Natural killer cell treated with Interleukin-12 subunit alpha and Interleukin-12 subunit beta and Interleukin-15 and Interleukin-18, amount 100 ng/mL, for 72 hours (primary cell): Measurements from ENCODE around the gene GRM1. TPM values are rescaled to one million over a fixed set of nuclear protein-coding genes. Genes with fewer than 3 reads are reported as not detected.

Experiments used
- ATAC-seq, 2 donors: fragments of 150-1000 bp; cut with Tn5 transposase in 1 of 2; sonication (Bioruptor Pico), chemical (Tn5 transposase) in 1 of 2; 2 replicates each; pipeline ENCODE4 v1.10.0; 2021
- DNase-seq: peaks from one replicate; pipeline ENCODE4 v3.0.0; 2022; ENCODE audit warnings: low spot score
- H3K27ac Mint-ChIP-seq, 2 donors: 1 replicate in 1 of 2; 2 replicates in 1 of 2; pipeline ENCODE4 v1.8.0; 2022; ENCODE audit warnings: mixed read lengths in 2 of 2, mild to moderate bottlenecking in 1 of 2, moderate library complexity in 1 of 2
- H3K27me3 Mint-ChIP-seq, 2 donors: 1 replicate in 1 of 2; 2 replicates in 1 of 2; pipeline ENCODE4 v1.8.0; 2022; ENCODE audit warnings: mixed read lengths in 2 of 2
- H3K36me3 Mint-ChIP-seq: one replicate; pipeline ENCODE4 v1.8.0; 2022; ENCODE audit warnings: mixed read lengths
- H3K4me1 Mint-ChIP-seq, 2 donors: 1 replicate in 1 of 2; 2 replicates in 1 of 2; pipeline ENCODE4 v1.8.0; 2022; ENCODE audit warnings: low read depth in 2 of 2, mixed read lengths in 2 of 2, mild to moderate bottlenecking in 1 of 2
- H3K4me3 Mint-ChIP-seq: one replicate; pipeline ENCODE4 v1.8.0; 2022; ENCODE audit warnings: mixed read lengths
- H3K9me3 Mint-ChIP-seq: 2 replicates; pipeline ENCODE4 v1.8.0; 2022; ENCODE audit warnings: mixed read lengths
- total RNA-seq, 2 donors: library from RNA; stranded (reverse); gene quantifications; one replicate each; pipeline ENCODE4 v1.2.3, GENCODE V29; 2022

GRM1 gene
- total RNA-seq, 2 donors from 2014 or later = not detected

- DNase-seq (no peak), ATAC-seq (no peak)
- H3K4me3 Mint-ChIP-seq = no peak overlapping the region
- no peaks in the 10 kb centered on the region for H3K27me3 Mint-ChIP-seq
- H3K27ac Mint-ChIP-seq = no peak overlapping the region
- H3K4me1 Mint-ChIP-seq = no peaks in the 10 kb centered on the region
- peaks cover 13% of the 10 kb centered on the region for H3K9me3 Mint-ChIP-seq
- H3K36me3 Mint-ChIP-seq = peaks cover 11% of the 10 kb centered on the region
Observed at GRCh38 chr6:146113084-146113623, 84.3 kb downstream of the GRM1 start.

- Mint-ChIP-seq H3K9me3 (peaks cover 4% of the 10 kb centered on the region), H3K27ac (no peak overlapping the region), H3K27me3 (no peaks in the 10 kb centered on the region), H3K36me3 (no peaks in the 10 kb centered on the region), H3K4me3 (no peak overlapping the region), H3K4me1 (no peaks in the 10 kb centered on the region)
- no peak for DNase-seq
- no peak for ATAC-seq
Observed at GRCh38 chr6:146123616-146124015, 94.8 kb downstream of the GRM1 start.

GRCh38 chr6:146127447-146128215, 98.8 kb downstream of the GRM1 start:
- DNase-seq (no peak), ATAC-seq (no peak)
- peaks cover 8% of the 10 kb centered on the region for H3K9me3 Mint-ChIP-seq
- no peak overlapping the region for H3K27ac Mint-ChIP-seq
- no peak overlapping the region for H3K4me3 Mint-ChIP-seq
- H3K36me3 Mint-ChIP-seq = no peaks in the 10 kb centered on the region
- no peaks in the 10 kb centered on the region for H3K27me3 Mint-ChIP-seq
- no peaks in the 10 kb centered on the region for H3K4me1 Mint-ChIP-seq

GRCh38 chr6:146133866-146134265, 105.0 kb downstream of the GRM1 start:
- H3K9me3 Mint-ChIP-seq = peaks cover 7% of the 10 kb centered on the region

GRCh38 chr6:146135167-146135566, 106.3 kb downstream of the GRM1 start:
- Mint-ChIP-seq H3K9me3 (peaks cover 6% of the 10 kb centered on the region), H3K27me3 (no peaks in the 10 kb centered on the region), H3K4me3 (no peak overlapping the region), H3K36me3 (no peaks in the 10 kb centered on the region), H3K27ac (no peak overlapping the region), H3K4me1 (no peaks in the 10 kb centered on the region)
- DNase-seq (no peak), ATAC-seq (no peak)

More at GRCh38 chr6:146133866-146134265, 105.0 kb downstream of the GRM1 start:
- no peak overlapping the region for H3K4me3 Mint-ChIP-seq
- H3K27me3 Mint-ChIP-seq = no peaks in the 10 kb centered on the region
- H3K27ac Mint-ChIP-seq = no peak overlapping the region
- no peaks in the 10 kb centered on the region for H3K36me3 Mint-ChIP-seq
- no peak for ATAC-seq
- DNase-seq = no peak
- H3K4me1 Mint-ChIP-seq = no peaks in the 10 kb centered on the region

- no peaks in the 10 kb centered on the region for H3K36me3 Mint-ChIP-seq
- peaks cover 13% of the 10 kb centered on the region for H3K9me3 Mint-ChIP-seq
- no peak overlapping the region for H3K4me3 Mint-ChIP-seq
- DNase-seq (no peak), ATAC-seq (no peak)
- H3K27me3 Mint-ChIP-seq = no peaks in the 10 kb centered on the region
- no peak overlapping the region for H3K27ac Mint-ChIP-seq
- H3K4me1 Mint-ChIP-seq = no peaks in the 10 kb centered on the region
Observed at GRCh38 chr6:146146836-146147235, 118.0 kb downstream of the GRM1 start.

- Mint-ChIP-seq H3K27me3 (no peaks in the 10 kb centered on the region), H3K4me3 (no peak overlapping the region), H3K36me3 (no peaks in the 10 kb centered on the region), H3K27ac (no peak overlapping the region), H3K9me3 (peaks cover 10% of the 10 kb centered on the region), H3K4me1 (no peaks in the 10 kb centered on the region)
- ATAC-seq (no peak), DNase-seq (no peak)
Observed at GRCh38 chr6:146149770-146150169, 120.9 kb downstream of the GRM1 start.

GRCh38 chr6:146153040-146153758, 124.3 kb downstream of the GRM1 start:
- ATAC-seq (no peak), DNase-seq (no peak)
- no peak overlapping the region for H3K27ac Mint-ChIP-seq
- no peak overlapping the region for H3K4me3 Mint-ChIP-seq
- no peaks in the 10 kb centered on the region for H3K4me1 Mint-ChIP-seq
- peaks cover 4% of the 10 kb centered on the region for H3K9me3 Mint-ChIP-seq
- H3K27me3 Mint-ChIP-seq = no peaks in the 10 kb centered on the region
- H3K36me3 Mint-ChIP-seq = no peaks in the 10 kb centered on the region

- H3K27ac Mint-ChIP-seq = no peak overlapping the region
- no peaks in the 10 kb centered on the region for H3K4me1 Mint-ChIP-seq
- DNase-seq (no peak), ATAC-seq (no peak)
- no peak overlapping the region for H3K4me3 Mint-ChIP-seq
- H3K27me3 Mint-ChIP-seq = no peaks in the 10 kb centered on the region
- no peaks in the 10 kb centered on the region for H3K36me3 Mint-ChIP-seq
- peaks cover 4% of the 10 kb centered on the region for H3K9me3 Mint-ChIP-seq
Observed at GRCh38 chr6:146154197-146154596, 125.3 kb downstream of the GRM1 start.

GRCh38 chr6:146161664-146162063, 132.8 kb downstream of the GRM1 start:
- Mint-ChIP-seq H3K27ac (no peak overlapping the region), H3K27me3 (no peaks in the 10 kb centered on the region), H3K4me3 (no peak overlapping the region), H3K4me1 (no peaks in the 10 kb centered on the region), H3K36me3 (no peaks in the 10 kb centered on the region), H3K9me3 (peaks cover 11% of the 10 kb centered on the region)
- no peak for ATAC-seq
- no peak for DNase-seq

GRCh38 chr6:146169872-146170271, 141.0 kb downstream of the GRM1 start:
- H3K4me3 Mint-ChIP-seq = no peak overlapping the region
- H3K4me1 Mint-ChIP-seq = no peaks in the 10 kb centered on the region
- H3K27me3 Mint-ChIP-seq = no peaks in the 10 kb centered on the region
- peaks cover 12% of the 10 kb centered on the region for H3K36me3 Mint-ChIP-seq
- DNase-seq = no peak
- H3K9me3 Mint-ChIP-seq = peaks cover 26% of the 10 kb centered on the region
- H3K27ac Mint-ChIP-seq = no peak overlapping the region
- ATAC-seq = no peak

GRCh38 chr6:146177785-146178184, 148.9 kb downstream of the GRM1 start:
- H3K27ac Mint-ChIP-seq = no peak overlapping the region
- H3K4me3 Mint-ChIP-seq = no peak overlapping the region
- no peaks in the 10 kb centered on the region for H3K9me3 Mint-ChIP-seq
- H3K36me3 Mint-ChIP-seq = no peaks in the 10 kb centered on the region
- no peak for DNase-seq
- no peaks in the 10 kb centered on the region for H3K4me1 Mint-ChIP-seq
- ATAC-seq = no peak
- H3K27me3 Mint-ChIP-seq = no peaks in the 10 kb centered on the region

- H3K27me3 Mint-ChIP-seq = no peaks in the 10 kb centered on the region
- no peaks in the 10 kb centered on the region for H3K9me3 Mint-ChIP-seq
- no peaks in the 10 kb centered on the region for H3K36me3 Mint-ChIP-seq
- no peaks in the 10 kb centered on the region for H3K4me1 Mint-ChIP-seq
- no peak overlapping the region for H3K4me3 Mint-ChIP-seq
- no peak overlapping the region for H3K27ac Mint-ChIP-seq
- ATAC-seq (no peak), DNase-seq (no peak)
Observed at GRCh38 chr6:146183831-146184230, 155.0 kb downstream of the GRM1 start.

GRCh38 chr6:146184701-146185100, 155.8 kb downstream of the GRM1 start:
- Mint-ChIP-seq H3K4me3 (no peak overlapping the region), H3K27me3 (no peaks in the 10 kb centered on the region), H3K9me3 (no peaks in the 10 kb centered on the region), H3K36me3 (no peaks in the 10 kb centered on the region), H3K4me1 (no peaks in the 10 kb centered on the region), H3K27ac (no peak overlapping the region)
- DNase-seq (no peak), ATAC-seq (no peak)
